Measurements from ENCODE around the gene MCTP1.

MCTP1 gene

DNA sequence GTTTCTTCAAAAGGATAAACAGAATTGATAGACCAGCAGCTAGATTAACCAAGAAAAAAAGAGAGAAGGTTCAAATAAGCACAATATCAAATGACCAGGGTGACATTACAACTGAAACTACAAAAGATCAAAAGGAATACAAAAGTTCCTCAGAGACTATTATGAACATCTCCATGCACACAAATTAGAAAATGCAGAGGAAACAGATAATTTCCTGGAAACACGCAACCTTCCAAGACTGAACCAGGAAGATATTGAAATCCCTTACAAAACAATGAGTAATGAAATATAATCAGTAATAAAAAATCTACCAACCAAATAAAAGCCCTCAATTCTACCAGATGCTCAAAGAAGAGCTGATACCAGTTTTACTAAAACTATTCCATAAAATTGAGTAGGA is 252.1 kb downstream of the MCTP1 start:
- H3K27me3 ChIP-seq (ENCODE audit: insufficient read depth, low read length, poor library complexity, severe bottlenecking): no peaks in the 10 kb centered on the region
- no peak overlapping the region for H2AFZ ChIP-seq (ENCODE audit: low read length)
- H3K4me1 ChIP-seq (ENCODE audit: insufficient read depth, low read length, poor library complexity, severe bottlenecking): peaks cover 39% of the 10 kb centered on the region
- no peak overlapping the region for H3K4me2 ChIP-seq (ENCODE audit: low read depth, low read length, poor library complexity, severe bottlenecking)
- no peaks in the 10 kb centered on the region for H3K9me2 ChIP-seq (replicated peaks; ENCODE audit: low read depth, low read length)
- H3K79me2 ChIP-seq (ENCODE audit: insufficient read depth, low read length): peaks cover 16% of the 10 kb centered on the region; the same call in 1 of the 2 replicates
- no peak for TF ChIP-seq EZH2phosphoT487 (IDR thresholded peaks at IDR 0.05; ENCODE audit: borderline replicate concordance)
- TF ChIP-seq, protein P1, sequence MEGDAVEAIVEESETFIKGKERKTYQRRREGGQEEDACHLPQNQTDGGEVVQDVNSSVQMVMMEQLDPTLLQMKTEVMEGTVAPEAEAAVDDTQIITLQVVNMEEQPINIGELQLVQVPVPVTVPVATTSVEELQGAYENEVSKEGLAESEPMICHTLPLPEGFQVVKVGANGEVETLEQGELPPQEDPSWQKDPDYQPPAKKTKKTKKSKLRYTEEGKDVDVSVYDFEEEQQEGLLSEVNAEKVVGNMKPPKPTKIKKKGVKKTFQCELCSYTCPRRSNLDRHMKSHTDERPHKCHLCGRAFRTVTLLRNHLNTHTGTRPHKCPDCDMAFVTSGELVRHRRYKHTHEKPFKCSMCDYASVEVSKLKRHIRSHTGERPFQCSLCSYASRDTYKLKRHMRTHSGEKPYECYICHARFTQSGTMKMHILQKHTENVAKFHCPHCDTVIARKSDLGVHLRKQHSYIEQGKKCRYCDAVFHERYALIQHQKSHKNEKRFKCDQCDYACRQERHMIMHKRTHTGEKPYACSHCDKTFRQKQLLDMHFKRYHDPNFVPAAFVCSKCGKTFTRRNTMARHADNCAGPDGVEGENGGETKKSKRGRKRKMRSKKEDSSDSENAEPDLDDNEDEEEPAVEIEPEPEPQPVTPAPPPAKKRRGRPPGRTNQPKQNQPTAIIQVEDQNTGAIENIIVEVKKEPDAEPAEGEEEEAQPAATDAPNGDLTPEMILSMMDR (conservative IDR thresholded peaks at IDR 0.05; ENCODE audit: low read length): no peak
- no peak overlapping the region for H3K9ac ChIP-seq (ENCODE audit: low read depth, low read length, poor library complexity, severe bottlenecking)
- H3K36me3 ChIP-seq (ENCODE audit: insufficient read depth, low read length): no peaks in the 10 kb centered on the region
- H3K9me3 ChIP-seq (ENCODE audit: insufficient read depth, low read depth, low read length): peaks cover 26% of the 10 kb centered on the region
- peaks cover 6% of the 10 kb centered on the region for H3F3A ChIP-seq (ENCODE audit: low read depth)
- H3K4me3 ChIP-seq (ENCODE audit: low read length, poor library complexity, severe bottlenecking): no peak overlapping the region
- no peaks in the 10 kb centered on the region for H4K20me1 ChIP-seq (ENCODE audit: insufficient read depth, low read length, poor library complexity, severe bottlenecking)

DNA sequence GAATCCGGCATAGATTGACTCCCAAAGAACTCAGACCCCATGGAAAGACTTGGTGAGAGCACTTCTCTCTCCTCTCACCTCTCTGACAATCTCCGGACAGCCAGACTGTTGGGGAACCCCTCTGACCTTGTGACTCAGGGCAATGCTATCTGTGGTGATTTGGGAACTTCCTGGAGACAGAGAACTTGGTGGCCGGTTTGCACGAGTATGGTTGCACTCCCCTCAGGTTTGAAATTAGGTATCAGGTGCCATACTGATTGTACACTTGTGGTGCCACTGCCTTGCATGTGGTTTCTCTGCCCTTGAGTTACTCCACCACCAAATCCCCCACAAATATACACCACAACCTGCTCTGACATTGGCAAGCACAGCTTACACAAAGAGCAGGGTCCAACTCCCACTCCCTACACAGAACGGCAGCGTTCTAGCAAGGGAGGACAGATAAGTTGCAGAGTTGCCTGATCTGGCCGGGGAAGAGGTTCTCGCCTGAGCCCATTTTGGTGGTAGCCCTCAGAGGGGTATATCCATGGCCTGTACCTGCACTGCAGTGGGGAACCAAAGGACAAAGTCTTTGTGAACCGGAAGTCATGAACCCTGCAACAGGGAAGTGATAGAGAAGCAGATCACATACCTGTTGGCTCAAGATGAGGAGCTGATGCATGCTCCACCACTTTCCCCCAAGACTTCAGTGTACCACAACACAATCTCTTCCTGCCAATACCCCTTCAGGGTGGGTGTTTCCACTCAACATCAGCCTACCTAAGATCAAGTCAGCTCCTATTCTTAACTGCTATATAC is 255.1 kb downstream of the MCTP1 start:
- Histone ChIP-seq H3K36me3 (ENCODE audit: insufficient read depth, low read length) (no peaks in the 10 kb centered on the region), H3K4me2 (ENCODE audit: low read depth, low read length, poor library complexity, severe bottlenecking) (peak overlapping the region; percentile 6), H3K27me3 (ENCODE audit: insufficient read depth, low read length, poor library complexity, severe bottlenecking) (no peaks in the 10 kb centered on the region), H3K9me3 (ENCODE audit: insufficient read depth, low read depth, low read length) (peaks cover 26% of the 10 kb centered on the region), H2AFZ (ENCODE audit: low read length) (peak overlapping the region; percentile 28; the same call in 1 of the 2 replicates), H4K20me1 (ENCODE audit: insufficient read depth, low read length, poor library complexity, severe bottlenecking) (no peaks in the 10 kb centered on the region), H3K79me2 (ENCODE audit: insufficient read depth, low read length) (peaks cover 23% of the 10 kb centered on the region), H3F3A (ENCODE audit: low read depth) (peaks cover 19% of the 10 kb centered on the region), H3K9ac (ENCODE audit: low read depth, low read length, poor library complexity, severe bottlenecking) (peak overlapping the region; percentile 26), H3K4me1 (ENCODE audit: insufficient read depth, low read length, poor library complexity, severe bottlenecking) (peaks cover 62% of the 10 kb centered on the region), H3K4me3 (ENCODE audit: low read length, poor library complexity, severe bottlenecking) (peak overlapping the region; percentile 6), H3K9me2 (replicated peaks; ENCODE audit: low read depth, low read length) (no peaks in the 10 kb centered on the region)
- TF ChIP-seq EZH2phosphoT487 (IDR thresholded peaks at IDR 0.05; ENCODE audit: borderline replicate concordance): no peak
- TF ChIP-seq, protein P1 (conservative IDR thresholded peaks at IDR 0.05; ENCODE audit: low read length): no peak

DNA sequence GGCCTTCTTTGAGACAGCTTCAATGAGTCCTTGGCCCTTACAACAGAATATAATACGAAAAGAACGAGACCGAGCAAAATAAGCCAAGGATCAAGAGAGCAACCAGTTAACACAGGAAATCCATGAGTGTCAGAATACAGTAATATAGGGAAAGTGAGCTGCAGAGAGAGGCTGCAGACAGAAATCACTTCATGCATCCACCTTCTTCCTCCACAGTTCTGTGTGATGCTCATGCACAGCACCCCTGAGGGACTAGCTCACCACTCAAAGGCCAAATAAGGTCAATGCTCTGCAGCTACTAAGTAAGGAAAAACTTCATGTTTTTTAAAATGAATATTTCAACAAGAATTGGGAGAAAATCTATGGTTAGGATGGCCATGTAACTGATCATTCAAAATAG is 257.1 kb downstream of the MCTP1 start:
- Histone ChIP-seq H4K20me1 (ENCODE audit: insufficient read depth, low read length, poor library complexity, severe bottlenecking) (no peaks in the 10 kb centered on the region), H2AFZ (ENCODE audit: low read length) (no peak overlapping the region), H3K36me3 (ENCODE audit: insufficient read depth, low read length) (no peaks in the 10 kb centered on the region), H3F3A (ENCODE audit: low read depth) (peaks cover 19% of the 10 kb centered on the region), H3K9ac (ENCODE audit: low read depth, low read length, poor library complexity, severe bottlenecking) (peak overlapping the region; percentile 63), H3K27me3 (ENCODE audit: insufficient read depth, low read length, poor library complexity, severe bottlenecking) (no peaks in the 10 kb centered on the region), H3K4me1 (ENCODE audit: insufficient read depth, low read length, poor library complexity, severe bottlenecking) (peaks cover 81% of the 10 kb centered on the region), H3K9me3 (ENCODE audit: insufficient read depth, low read depth, low read length) (peaks cover 8% of the 10 kb centered on the region), H3K4me3 (ENCODE audit: low read length, poor library complexity, severe bottlenecking) (peak overlapping the region; percentile 65), H3K9me2 (replicated peaks; ENCODE audit: low read depth, low read length) (no peaks in the 10 kb centered on the region), H3K79me2 (ENCODE audit: insufficient read depth, low read length) (peaks cover 24% of the 10 kb centered on the region), H3K4me2 (ENCODE audit: low read depth, low read length, poor library complexity, severe bottlenecking) (peak overlapping the region; percentile 83)
- TF ChIP-seq EZH2phosphoT487 (IDR thresholded peaks at IDR 0.05; ENCODE audit: borderline replicate concordance): no peak
- TF ChIP-seq, protein P1 (conservative IDR thresholded peaks at IDR 0.05; ENCODE audit: low read length): no peak
